Activated T-cell treated with anti-CD3 and anti-CD28 coated beads, Interleukin-2, amount 50 U/mL, for 4 hours (primary cell): ENCODE data around the gene SPSB1. TPM values are rescaled to one million over a fixed set of nuclear protein-coding genes. Genes with fewer than 3 reads are reported as not detected.

Source experiments
- ATAC-seq, 2 donors: fragments of 200-7000 bp; cut with Tn5 transposase; one replicate each; pipeline ENCODE4 v1.10.0; 2021
- DNase-seq: peaks from one replicate; pipeline ENCODE4 v3.0.0-alpha.2; 2020
- H3K27me3 Mint-ChIP-seq: one replicate; pipeline ENCODE4 v1.8.0; 2021; ENCODE audit warnings: low read depth, mixed read lengths
- H3K36me3 Mint-ChIP-seq: one replicate; pipeline ENCODE4 v1.8.0; 2022; ENCODE audit warnings: mixed read lengths; ENCODE audit not compliant: insufficient read depth
- H3K4me1 Mint-ChIP-seq: one replicate; pipeline ENCODE4 v1.8.0; 2021; ENCODE audit warnings: low read depth, mixed read lengths
- H3K4me3 Mint-ChIP-seq: one replicate; pipeline ENCODE4 v1.8.0; 2021; ENCODE audit warnings: mild to moderate bottlenecking, moderate library complexity, mixed read lengths
- H3K9me3 Mint-ChIP-seq: one replicate; pipeline ENCODE4 v1.8.0; 2021; ENCODE audit warnings: mixed read lengths
- total RNA-seq, 3 donors: library from RNA; stranded (reverse); gene quantifications; one replicate each; pipeline ENCODE4 v1.2.1, GENCODE V29; 2021

The SPSB1 gene
- total RNA-seq, 3 donors from 2014 or later = 2.3 to 3.8 (median 3.0) TPM

- Mint-ChIP-seq H3K27me3 (no peaks in the 10 kb centered on the region), H3K36me3 (peaks cover 8% of the 10 kb centered on the region), H3K4me1 (peaks cover 2% of the 10 kb centered on the region), H3K4me3 (no peak overlapping the region), H3K9me3 (no peaks in the 10 kb centered on the region)
- no peak for DNase-seq
- ATAC-seq = no peak
These were observed 26.7 kb upstream of the SPSB1 start for GRCh38 chr1:9265968-9266367.

GRCh38 chr1:9267352-9267686 lies 25.4 kb upstream of the SPSB1 start:
- Mint-ChIP-seq H3K27me3 (no peaks in the 10 kb centered on the region), H3K9me3 (no peaks in the 10 kb centered on the region), H3K36me3 (peaks cover 11% of the 10 kb centered on the region), H3K4me3 (no peak overlapping the region), H3K4me1 (peaks cover 2% of the 10 kb centered on the region)
- ATAC-seq (no peak), DNase-seq (no peak)

DNA sequence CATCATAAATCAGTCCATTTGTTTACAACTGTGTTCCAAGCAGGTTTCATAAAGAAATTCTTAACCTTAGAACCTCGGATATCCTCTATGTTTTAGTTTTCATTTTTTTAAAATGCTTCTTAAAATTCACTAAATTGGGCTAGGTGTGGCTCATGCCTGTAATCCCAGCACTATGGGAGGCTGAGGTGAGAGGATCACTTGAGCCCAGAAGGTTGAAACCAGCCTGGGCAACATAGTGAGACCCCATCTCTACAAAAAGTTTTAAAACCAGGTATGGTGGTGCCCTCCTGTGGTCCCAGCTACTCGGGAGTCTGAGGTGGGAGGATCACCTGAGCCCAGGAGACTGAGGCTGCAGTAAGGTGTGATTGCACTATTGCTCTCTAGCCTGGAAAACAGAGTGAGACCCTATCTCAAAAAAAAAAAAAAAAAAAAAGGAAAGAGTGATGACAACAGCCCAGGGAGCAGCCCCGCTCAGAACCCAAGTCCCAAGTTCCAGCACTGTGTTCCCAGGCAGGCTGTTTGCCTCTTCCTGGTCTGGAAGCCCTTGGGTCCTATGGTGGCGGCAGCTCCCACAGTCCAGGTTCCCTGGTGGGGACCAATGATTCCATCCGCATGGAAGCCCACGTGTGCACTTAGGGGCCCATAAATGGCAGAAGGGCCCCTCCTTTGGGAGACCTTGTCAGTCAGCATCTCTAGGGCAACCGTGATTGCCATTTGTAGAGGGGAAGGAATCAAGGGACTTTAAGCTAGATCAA lies 24.7 kb upstream of the SPSB1 start:
- Mint-ChIP-seq H3K27me3 (no peaks in the 10 kb centered on the region), H3K4me1 (peaks cover 2% of the 10 kb centered on the region), H3K9me3 (no peaks in the 10 kb centered on the region), H3K4me3 (no peak overlapping the region), H3K36me3 (peaks cover 11% of the 10 kb centered on the region)
- no peak for DNase-seq
- no peak for ATAC-seq

DNA sequence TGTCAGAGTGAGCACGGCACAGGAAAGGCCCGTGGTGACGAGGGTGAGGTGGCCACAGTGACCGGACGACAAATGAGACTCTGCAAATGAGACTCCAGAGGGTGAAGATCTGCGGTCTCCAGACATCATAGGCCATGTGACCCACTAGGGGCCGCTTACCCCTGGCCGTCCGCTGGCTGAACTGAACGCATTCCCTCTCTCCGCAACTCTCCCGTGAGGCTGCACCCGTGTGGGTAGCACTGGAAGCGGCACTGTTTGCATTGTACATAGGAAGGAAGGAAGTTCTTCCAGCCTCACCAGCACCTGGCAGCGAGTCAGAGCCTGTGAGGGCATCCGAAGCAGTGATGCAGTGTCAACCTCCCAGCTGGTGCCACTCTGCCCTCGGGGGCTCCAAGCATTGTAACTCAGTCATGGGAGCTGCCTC lies 23.6 kb upstream of the SPSB1 start:
- DNase-seq = no peak
- peaks cover 11% of the 10 kb centered on the region for H3K36me3 Mint-ChIP-seq
- ATAC-seq = no peak

DNA sequence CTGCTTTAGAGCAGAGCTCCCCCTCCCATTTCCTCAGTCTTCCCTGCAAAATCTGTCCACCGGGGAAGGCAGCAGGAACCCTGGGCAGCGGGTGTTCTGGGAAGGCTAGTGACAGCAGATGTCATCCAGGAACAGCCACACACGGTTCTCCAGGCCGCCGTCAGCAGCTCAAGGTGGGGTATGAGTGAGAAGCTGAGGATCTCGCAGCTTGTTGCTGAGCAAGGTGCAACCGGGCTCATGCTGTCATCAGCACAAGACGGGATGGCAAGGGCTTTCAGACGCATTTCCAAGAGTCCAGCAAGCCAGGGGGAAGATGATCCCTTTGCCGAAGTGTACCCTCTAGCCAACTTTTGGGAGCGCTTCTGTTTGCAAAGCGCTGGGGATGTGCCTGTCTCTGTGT lies 23.0 kb upstream of the SPSB1 start:
- no peak for DNase-seq
- H3K4me3 Mint-ChIP-seq = no peak overlapping the region
- no peak for ATAC-seq
- peaks cover 10% of the 10 kb centered on the region for H3K36me3 Mint-ChIP-seq
- H3K4me1 Mint-ChIP-seq = peaks cover 2% of the 10 kb centered on the region
- H3K27me3 Mint-ChIP-seq = no peaks in the 10 kb centered on the region
- H3K9me3 Mint-ChIP-seq = no peaks in the 10 kb centered on the region

More for the DNA sequence above, 23.6 kb upstream of the SPSB1 start:
- Mint-ChIP-seq H3K9me3 (no peaks in the 10 kb centered on the region), H3K4me1 (peaks cover 2% of the 10 kb centered on the region), H3K4me3 (no peak overlapping the region), H3K27me3 (no peaks in the 10 kb centered on the region)

- DNase-seq = no peak
- H3K4me1 Mint-ChIP-seq = peaks cover 7% of the 10 kb centered on the region
- H3K9me3 Mint-ChIP-seq = no peaks in the 10 kb centered on the region
- H3K36me3 Mint-ChIP-seq = peaks cover 5% of the 10 kb centered on the region
- ATAC-seq = no peak
- H3K4me3 Mint-ChIP-seq = no peak overlapping the region
- no peaks in the 10 kb centered on the region for H3K27me3 Mint-ChIP-seq
These were observed 22.3 kb upstream of the SPSB1 start for GRCh38 chr1:9270290-9270883.

DNA sequence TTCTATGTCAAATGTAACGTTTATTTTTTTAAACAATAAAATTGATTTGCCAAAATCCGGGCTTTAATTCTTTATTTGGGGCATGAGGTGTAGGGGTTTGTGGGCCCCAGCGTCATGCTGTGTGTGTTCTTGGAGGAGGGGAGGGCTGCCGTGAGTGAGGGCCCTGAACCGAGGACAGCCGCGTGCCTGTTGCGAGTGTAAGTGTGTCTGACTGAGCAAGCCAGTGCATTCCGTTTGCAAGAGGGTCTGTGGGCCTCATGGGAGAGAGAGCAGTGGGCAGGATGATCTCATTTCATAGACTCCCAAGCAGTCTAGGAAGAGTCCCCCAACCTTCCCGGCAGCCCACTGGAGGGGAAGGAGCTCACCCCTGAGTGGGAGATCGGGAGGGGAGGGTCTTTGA lies 21.4 kb upstream of the SPSB1 start:
- H3K27me3 Mint-ChIP-seq = no peaks in the 10 kb centered on the region
- H3K4me3 Mint-ChIP-seq = no peak overlapping the region
- H3K4me1 Mint-ChIP-seq = peaks cover 15% of the 10 kb centered on the region
- DNase-seq (no peak), ATAC-seq (no peak)
- H3K36me3 Mint-ChIP-seq = peaks cover 2% of the 10 kb centered on the region
- no peaks in the 10 kb centered on the region for H3K9me3 Mint-ChIP-seq

DNA sequence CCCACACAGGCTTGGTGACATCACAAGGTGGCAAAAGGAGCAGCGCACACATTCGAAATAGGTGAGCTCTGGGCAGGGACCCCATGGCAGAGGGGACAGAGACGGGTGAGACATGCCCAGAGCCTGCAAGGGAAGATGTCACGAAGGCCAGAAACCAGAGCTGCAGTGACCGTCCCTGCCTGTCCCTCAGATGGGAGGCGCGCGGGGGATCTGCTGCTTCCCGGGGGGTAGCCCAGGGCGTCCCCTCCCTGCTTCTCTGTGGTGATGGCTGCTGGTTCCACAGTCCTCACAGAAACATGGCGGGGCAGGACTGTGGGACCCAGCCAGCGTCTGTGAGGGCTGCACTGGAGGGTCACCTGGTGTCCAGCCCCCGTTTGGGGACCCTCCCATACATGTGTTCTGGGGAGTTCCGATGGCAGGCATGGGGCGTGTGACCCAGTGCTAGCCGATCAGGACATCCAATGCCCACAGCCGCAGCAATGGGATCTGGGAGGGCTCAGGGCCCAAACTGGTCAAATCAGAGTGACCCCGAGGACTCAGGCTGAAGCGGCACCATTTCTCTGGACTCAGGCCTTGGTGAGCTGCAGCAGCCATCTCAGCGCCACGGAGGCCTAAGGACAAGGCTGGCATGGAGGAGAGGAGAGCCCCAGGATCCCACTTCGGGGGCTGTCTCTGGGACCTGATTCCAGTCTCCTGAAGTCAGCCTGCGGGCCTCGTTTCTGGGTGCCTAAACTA lies 20.7 kb upstream of the SPSB1 start:
- no peak for DNase-seq
- peaks cover 15% of the 10 kb centered on the region for H3K4me1 Mint-ChIP-seq
- no peaks in the 10 kb centered on the region for H3K9me3 Mint-ChIP-seq
- no peak overlapping the region for H3K4me3 Mint-ChIP-seq
- H3K36me3 Mint-ChIP-seq = peaks cover 2% of the 10 kb centered on the region
- ATAC-seq = no peak
- no peaks in the 10 kb centered on the region for H3K27me3 Mint-ChIP-seq

- ATAC-seq (no peak), DNase-seq (no peak)
- Mint-ChIP-seq H3K4me3 (no peak overlapping the region), H3K27me3 (no peaks in the 10 kb centered on the region), H3K9me3 (no peaks in the 10 kb centered on the region), H3K36me3 (peaks cover 2% of the 10 kb centered on the region), H3K4me1 (peaks cover 13% of the 10 kb centered on the region)
These were observed 19.5 kb upstream of the SPSB1 start for GRCh38 chr1:9273177-9273576.

GRCh38 chr1:9275161-9275560 lies 17.5 kb upstream of the SPSB1 start:
- H3K27me3 Mint-ChIP-seq = peaks cover 2% of the 10 kb centered on the region
- no peaks in the 10 kb centered on the region for H3K9me3 Mint-ChIP-seq
- DNase-seq (no peak), ATAC-seq (peak in 1 of 2 donors; percentile 6)
- H3K36me3 Mint-ChIP-seq = peaks cover 2% of the 10 kb centered on the region
- H3K4me3 Mint-ChIP-seq = no peak overlapping the region
- H3K4me1 Mint-ChIP-seq = peaks cover 26% of the 10 kb centered on the region

GRCh38 chr1:9275567-9276034 lies 17.1 kb upstream of the SPSB1 start:
- no peaks in the 10 kb centered on the region for H3K9me3 Mint-ChIP-seq
- H3K4me1 Mint-ChIP-seq = peaks cover 29% of the 10 kb centered on the region
- peak; percentile 60 for DNase-seq
- ATAC-seq = peak; percentile 85 to 89
- no peak overlapping the region for H3K4me3 Mint-ChIP-seq
- peaks cover 2% of the 10 kb centered on the region for H3K36me3 Mint-ChIP-seq
- peaks cover 4% of the 10 kb centered on the region for H3K27me3 Mint-ChIP-seq

GRCh38 chr1:9278116-9278515 lies 14.6 kb upstream of the SPSB1 start:
- H3K27me3 Mint-ChIP-seq = peaks cover 8% of the 10 kb centered on the region
- no peaks in the 10 kb centered on the region for H3K36me3 Mint-ChIP-seq
- peaks cover 43% of the 10 kb centered on the region for H3K4me1 Mint-ChIP-seq
- DNase-seq (no peak), ATAC-seq (no peak)
- H3K9me3 Mint-ChIP-seq = no peaks in the 10 kb centered on the region
- no peak overlapping the region for H3K4me3 Mint-ChIP-seq

DNA sequence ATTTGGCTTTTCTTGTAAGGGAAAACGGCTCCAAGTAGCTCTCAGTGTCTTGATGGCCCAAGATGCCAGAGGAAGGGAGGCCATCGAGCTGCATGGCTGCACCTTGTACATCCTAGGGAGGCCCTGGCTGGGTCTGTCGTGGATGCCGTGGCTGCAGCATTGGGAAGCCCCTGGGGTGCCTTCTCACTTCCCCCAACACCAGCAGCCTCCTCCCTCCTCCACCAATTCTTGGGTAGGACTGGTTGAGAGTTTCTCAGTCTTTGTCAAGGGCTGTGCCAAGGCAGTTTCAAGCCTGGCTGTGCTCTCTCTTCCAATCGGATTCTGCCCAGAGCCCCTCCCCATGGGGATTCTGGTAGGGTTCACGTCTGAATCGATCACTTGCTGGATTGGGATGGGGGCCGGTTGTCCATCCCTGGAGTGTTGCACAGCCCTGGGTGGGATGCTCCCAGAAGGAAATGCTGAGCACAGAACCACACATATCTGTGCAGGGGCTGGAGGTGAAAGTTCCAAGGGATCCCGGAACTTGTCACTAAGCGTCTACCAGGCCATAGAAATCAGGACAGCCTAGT lies 14.0 kb upstream of the SPSB1 start:
- Mint-ChIP-seq H3K4me3 (no peak overlapping the region), H3K4me1 (peaks cover 49% of the 10 kb centered on the region), H3K9me3 (no peaks in the 10 kb centered on the region), H3K36me3 (no peaks in the 10 kb centered on the region), H3K27me3 (peaks cover 8% of the 10 kb centered on the region)
- DNase-seq (no peak), ATAC-seq (no peak)

DNA sequence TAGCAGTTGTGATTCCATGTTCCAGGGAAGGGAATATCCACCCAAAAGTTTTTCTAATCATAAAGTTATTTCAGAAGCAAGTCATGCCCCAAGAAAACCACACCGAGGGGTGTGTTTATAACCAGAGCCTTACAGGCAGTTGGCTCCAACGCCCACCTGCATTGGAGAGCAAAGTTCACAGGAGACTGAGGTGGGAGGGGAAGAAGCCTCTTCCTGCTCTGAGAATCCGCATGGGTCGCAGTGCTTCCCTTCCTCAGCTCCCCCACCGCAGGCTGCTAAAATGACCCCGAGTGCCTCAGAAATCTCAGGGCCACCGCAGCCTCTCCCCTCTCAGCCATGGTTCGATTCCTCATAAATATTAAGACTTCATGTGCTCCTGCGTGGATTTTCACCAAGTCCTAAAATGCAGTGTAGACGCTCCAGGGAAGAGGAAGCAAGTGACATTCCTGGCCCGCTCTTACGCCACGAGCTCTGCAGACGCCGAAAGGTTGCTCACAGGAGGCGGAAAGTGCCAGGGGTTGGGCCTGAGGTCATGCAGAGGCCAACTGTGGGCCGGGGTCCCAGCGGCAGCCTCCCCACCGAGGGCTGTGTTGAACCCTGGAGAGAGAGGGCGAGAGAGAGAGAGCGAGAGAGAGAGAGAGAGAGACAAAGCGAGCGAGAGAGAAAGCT lies 13.4 kb upstream of the SPSB1 start:
- DNase-seq (no peak), ATAC-seq (no peak)
- Mint-ChIP-seq H3K9me3 (peaks cover 4% of the 10 kb centered on the region), H3K4me3 (no peak overlapping the region), H3K36me3 (peaks cover 1% of the 10 kb centered on the region), H3K27me3 (peaks cover 8% of the 10 kb centered on the region), H3K4me1 (peaks cover 55% of the 10 kb centered on the region)
